ENCODE measurements around the gene CCDC85B. TPM values are rescaled to one million over a fixed set of nuclear protein-coding genes. Genes with fewer than 3 reads are reported as not detected.
A peak's percentile ranks its signal among the peaks of the same experiment; 100 is the strongest.

Gene CCDC85B
- total and polyA plus RNA-seq, 2 donors, result 6.9 to 84.1 TPM

DNA sequence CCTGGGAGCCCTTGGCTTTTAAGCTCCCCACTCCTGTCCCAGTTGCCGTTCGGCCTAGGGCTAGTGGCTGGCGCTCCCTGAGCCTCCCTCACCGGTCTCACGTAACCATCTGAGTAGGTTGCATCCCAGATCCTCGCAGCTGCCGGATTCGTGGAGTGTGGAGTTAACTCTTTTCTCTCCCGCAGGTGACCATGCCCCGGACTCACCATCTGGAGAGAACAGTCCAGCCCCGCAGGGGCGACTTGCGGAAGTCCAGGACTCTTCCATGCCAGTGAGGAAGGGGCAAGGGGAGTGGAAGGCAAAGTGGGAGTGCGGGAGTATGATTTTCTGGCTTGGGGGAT is 29.3 kb upstream of the CCDC85B start:
- Histone ChIP-seq H3K27ac (ENCODE audit: low read depth) (peak overlapping the region; percentile 95), H3K4me3 (ENCODE audit: low read depth, low read length) (peak overlapping the region; percentile 72), H3K4me1 (ENCODE audit: insufficient read depth) (no peaks in the 10 kb centered on the region), H3K36me3 (ENCODE audit: insufficient read depth) (no peaks in the 10 kb centered on the region)
- 7% methylated on average over 14 of the region's 14 CpGs for WGBS
- DNase-seq (ENCODE audit: extremely low spot score), result no peak

GRCh38 chr11:65861533-65862183 is 28.8 kb upstream of the CCDC85B start:
- Histone ChIP-seq H3K36me3 (ENCODE audit: insufficient read depth) (no peaks in the 10 kb centered on the region), H3K4me1 (ENCODE audit: insufficient read depth) (no peaks in the 10 kb centered on the region), H3K4me3 (ENCODE audit: low read depth, low read length) (no peak overlapping the region), H3K27ac (ENCODE audit: low read depth) (no peak overlapping the region)
- WGBS, result 86% methylated on average over 13 of the region's 13 CpGs
- no peak for DNase-seq (ENCODE audit: extremely low spot score)

- no peak for DNase-seq (ENCODE audit: extremely low spot score)
- Histone ChIP-seq H3K4me1 (ENCODE audit: insufficient read depth) (no peaks in the 10 kb centered on the region), H3K27ac (ENCODE audit: low read depth) (no peak overlapping the region), H3K36me3 (ENCODE audit: insufficient read depth) (no peaks in the 10 kb centered on the region), H3K4me3 (ENCODE audit: low read depth, low read length) (no peak overlapping the region)
- WGBS, result 87% methylated on average over 5 of the region's 5 CpGs
Measured at GRCh38 chr11:65862191-65862735, 28.2 kb upstream of the CCDC85B start.

DNA sequence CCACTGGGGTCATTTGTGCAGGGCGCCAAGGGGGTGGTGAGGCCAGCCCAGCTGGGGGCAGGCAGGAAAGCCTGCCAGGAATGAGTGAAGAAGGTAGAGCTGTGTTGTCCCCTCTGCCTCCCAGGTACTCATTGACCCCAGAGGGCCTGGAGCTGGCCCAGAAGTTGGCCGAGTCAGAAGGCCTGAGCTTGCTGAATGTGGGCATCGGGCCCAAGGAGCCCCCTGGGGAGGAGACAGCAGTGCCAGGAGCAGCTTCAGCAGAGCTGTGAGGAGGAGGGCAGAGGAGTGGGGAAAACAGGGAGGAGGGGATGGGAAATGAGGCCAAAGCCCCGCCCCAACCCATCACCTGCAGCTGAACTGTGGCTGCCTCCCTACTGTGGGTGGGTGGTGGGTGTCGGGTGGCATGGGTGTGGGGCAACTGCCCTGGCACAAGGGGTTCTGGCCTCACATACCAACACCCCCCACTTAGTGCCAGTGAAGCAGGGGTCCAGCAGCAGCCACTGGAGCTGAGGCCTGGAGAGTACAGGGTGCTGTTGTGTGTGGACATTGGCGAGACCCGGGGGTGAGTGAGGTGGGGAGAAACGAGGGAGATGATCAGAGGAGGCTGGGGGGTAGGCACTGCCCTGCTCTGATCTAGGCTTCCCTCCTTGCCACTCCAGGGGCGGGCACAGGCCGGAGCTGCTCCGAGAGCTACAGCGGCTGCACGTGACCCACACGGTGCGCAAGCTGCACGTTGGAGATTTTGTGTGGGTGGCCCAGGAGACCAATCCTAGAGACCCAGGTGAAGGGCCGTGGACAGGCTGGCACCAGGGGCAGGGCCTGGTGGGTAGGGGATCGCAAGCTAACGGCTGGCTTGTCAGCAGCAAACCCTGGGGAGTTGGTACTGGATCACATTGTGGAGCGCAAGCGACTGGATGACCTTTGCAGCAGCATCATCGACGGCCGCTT is 27.3 kb upstream of the CCDC85B start:
- no peaks in the 10 kb centered on the region for H3K4me1 ChIP-seq (ENCODE audit: insufficient read depth)
- H3K36me3 ChIP-seq (ENCODE audit: insufficient read depth), result no peaks in the 10 kb centered on the region
- WGBS, result 87% methylated on average over 24 of the region's 24 CpGs
- DNase-seq (ENCODE audit: extremely low spot score), result no peak
- no peak overlapping the region for H3K4me3 ChIP-seq (ENCODE audit: low read depth, low read length)
- no peak overlapping the region for H3K27ac ChIP-seq (ENCODE audit: low read depth)

GRCh38 chr11:65863889-65864705 is 26.4 kb upstream of the CCDC85B start:
- no peak overlapping the region for H3K4me3 ChIP-seq (ENCODE audit: low read depth, low read length)
- H3K27ac ChIP-seq (ENCODE audit: low read depth), result no peak overlapping the region
- no peaks in the 10 kb centered on the region for H3K4me1 ChIP-seq (ENCODE audit: insufficient read depth)
- no peak for DNase-seq (ENCODE audit: extremely low spot score)
- H3K36me3 ChIP-seq (ENCODE audit: insufficient read depth), result no peaks in the 10 kb centered on the region
- 82% methylated on average over 12 of the region's 12 CpGs for WGBS

DNA sequence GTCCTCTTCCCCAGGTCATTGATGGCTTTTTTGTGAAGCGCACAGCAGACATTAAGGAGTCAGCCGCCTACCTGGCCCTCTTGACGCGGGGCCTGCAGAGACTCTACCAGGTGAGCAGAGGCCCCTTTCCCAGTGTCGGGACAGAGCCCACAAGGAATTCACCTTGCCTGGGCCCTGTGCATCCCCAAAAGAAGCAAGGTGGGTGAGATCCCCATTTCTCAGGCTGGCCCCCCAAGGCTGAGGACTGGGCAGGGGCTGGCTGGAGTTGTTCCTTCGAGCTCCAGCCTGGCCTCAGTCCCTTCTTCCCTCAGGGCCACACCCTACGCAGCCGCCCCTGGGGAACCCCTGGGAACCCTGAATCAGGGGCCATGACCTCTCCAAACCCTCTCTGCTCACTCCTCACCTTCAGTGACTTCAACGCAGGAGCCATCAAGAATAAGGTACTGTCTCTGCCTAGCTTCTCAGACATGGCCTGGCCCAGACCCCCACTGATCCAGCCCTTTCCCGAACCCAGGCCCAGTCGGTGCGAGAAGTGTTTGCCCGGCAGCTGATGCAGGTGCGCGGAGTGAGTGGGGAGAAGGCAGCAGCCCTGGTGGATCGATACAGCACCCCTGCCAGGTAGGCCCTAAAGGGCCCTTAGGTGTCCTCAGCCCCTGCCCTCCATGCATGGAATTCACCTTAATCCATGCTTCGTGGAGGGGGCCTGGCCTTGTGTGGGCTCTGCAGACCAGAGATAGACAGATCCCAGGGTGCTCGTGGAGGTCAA is 25.6 kb upstream of the CCDC85B start:
- Histone ChIP-seq H3K4me1 (ENCODE audit: insufficient read depth) (no peaks in the 10 kb centered on the region), H3K27ac (ENCODE audit: low read depth) (no peak overlapping the region), H3K4me3 (ENCODE audit: low read depth, low read length) (no peak overlapping the region), H3K36me3 (ENCODE audit: insufficient read depth) (no peaks in the 10 kb centered on the region)
- no peak for DNase-seq (ENCODE audit: extremely low spot score)
- 82% methylated on average over 18 of the region's 18 CpGs for WGBS

DNA sequence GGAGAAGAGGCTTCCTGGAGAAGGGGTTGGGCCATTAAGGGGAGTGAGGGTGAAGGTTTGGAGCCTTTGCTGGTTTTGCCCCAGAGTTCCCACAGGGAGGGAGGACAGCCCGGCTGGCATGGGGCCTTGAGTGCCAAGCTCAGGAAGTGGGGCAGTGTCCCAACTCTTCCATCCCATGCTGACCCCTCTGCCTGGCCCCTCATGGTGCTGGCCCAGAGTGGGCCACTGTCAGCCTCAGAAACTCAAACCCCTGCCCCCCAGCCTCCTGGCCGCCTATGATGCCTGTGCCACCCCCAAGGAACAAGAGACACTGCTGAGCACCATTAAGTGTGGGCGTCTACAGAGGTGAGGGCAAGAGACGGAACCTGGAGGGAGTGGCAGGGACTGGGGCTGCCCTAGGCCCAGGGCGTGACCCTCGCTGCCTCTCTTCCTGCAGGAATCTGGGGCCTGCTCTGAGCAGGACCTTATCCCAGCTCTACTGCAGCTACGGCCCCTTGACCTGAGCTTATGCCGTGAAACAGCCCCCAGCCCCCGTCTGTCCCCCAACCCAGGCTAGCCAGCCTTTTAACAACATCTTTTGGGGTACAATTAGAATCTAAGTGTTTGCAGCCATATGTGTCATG is 24.8 kb upstream of the CCDC85B start:
- no peak for DNase-seq (ENCODE audit: extremely low spot score)
- H3K27ac ChIP-seq (ENCODE audit: low read depth), result no peak overlapping the region
- 78% methylated on average over 9 of the region's 9 CpGs for WGBS
- no peaks in the 10 kb centered on the region for H3K36me3 ChIP-seq (ENCODE audit: insufficient read depth)
- H3K4me3 ChIP-seq (ENCODE audit: low read depth, low read length), result no peak overlapping the region
- H3K4me1 ChIP-seq (ENCODE audit: insufficient read depth), result no peaks in the 10 kb centered on the region

DNA sequence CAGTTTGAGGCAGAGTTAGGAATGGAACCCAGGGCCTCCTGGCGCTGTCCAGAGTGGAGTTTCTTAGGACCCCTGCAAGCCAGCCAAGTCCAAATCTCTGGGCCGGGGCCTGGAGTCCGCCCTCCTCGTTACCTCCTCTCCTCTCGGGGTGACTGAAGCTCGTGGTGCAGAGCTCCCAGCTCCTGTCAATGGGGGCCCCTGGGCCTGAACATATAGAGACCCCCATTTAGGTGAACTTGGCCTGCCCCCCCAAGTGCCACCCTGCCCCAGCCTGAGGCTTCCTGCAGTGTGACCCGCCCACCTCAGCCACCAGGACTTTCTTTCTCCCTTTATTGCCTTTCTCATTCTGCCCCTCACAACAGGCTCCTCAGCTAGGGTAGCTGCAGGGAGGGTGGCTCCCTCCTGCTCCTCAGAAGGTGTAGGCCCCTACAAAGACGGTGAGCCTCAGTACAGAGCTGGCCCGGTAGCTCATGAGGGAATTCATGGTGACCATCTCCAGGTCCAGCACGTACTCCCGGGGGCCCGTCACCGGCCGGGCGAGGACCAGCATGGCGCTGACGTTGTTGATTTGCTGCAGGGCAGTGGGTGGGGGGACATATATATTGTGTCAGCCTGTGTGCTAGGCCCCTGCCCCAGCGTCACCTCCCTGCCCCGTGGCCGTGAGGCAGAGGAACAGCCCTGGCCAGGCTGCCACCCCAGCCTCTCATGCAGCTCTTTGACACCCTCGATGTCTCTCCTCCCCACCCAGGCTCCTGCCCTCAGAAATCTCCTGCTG is 23.8 kb upstream of the CCDC85B start:
- Histone ChIP-seq H3K27ac (ENCODE audit: low read depth) (no peak overlapping the region), H3K36me3 (ENCODE audit: insufficient read depth) (no peaks in the 10 kb centered on the region), H3K4me1 (ENCODE audit: insufficient read depth) (peaks cover 2% of the 10 kb centered on the region)

GRCh38 chr11:65867284-65868071 is 23.0 kb upstream of the CCDC85B start:
- H3K27ac ChIP-seq (ENCODE audit: low read depth), result no peak overlapping the region
- no peaks in the 10 kb centered on the region for H3K36me3 ChIP-seq (ENCODE audit: insufficient read depth)
- no peak for DNase-seq (ENCODE audit: extremely low spot score)
- no peak overlapping the region for H3K4me3 ChIP-seq (ENCODE audit: low read depth, low read length)
- WGBS, result 53% methylated on average over 29 of the region's 29 CpGs
- peaks cover 3% of the 10 kb centered on the region for H3K4me1 ChIP-seq (ENCODE audit: insufficient read depth)

More for the DNA sequence above, 23.8 kb upstream of the CCDC85B start:
- no peak overlapping the region for H3K4me3 ChIP-seq (ENCODE audit: low read depth, low read length)
- 78% methylated on average over 21 of the region's 21 CpGs for whole genome bisulfite sequencing
- DNase-seq (ENCODE audit: extremely low spot score), result no peak

DNA sequence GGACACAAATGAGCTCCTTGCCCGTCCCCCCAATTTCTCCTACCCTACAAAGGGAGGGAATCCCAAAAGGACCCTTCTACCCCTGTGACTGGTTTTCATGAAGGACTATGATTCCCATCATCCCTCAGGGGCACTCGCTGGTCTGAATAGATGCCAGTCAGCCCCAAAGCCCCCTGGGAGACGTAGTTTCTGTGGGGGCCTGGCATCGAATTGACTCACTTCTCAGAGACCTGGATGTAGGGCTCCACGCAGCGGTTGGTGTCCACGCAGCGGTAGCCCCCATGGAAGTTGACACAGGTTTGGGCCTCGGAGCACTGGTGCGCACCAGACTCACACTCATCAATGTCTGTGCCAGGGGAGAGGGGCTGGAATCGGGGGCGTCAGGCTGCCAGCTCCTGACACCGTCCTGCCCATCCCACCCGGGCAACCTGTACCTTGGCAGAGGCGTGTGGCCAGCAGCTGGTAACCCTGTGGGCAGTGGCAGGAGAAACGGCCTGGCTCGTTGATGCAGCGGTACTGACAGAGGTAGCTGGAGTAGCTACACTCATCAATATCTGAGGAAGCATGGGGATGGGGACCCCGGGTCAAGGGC is 22.3 kb upstream of the CCDC85B start:
- H3K4me1 ChIP-seq (ENCODE audit: insufficient read depth), result peaks cover 4% of the 10 kb centered on the region
- WGBS, result 82% methylated on average over 19 of the region's 19 CpGs
- H3K4me3 ChIP-seq (ENCODE audit: low read depth, low read length), result no peak overlapping the region
- DNase-seq (ENCODE audit: extremely low spot score), result no peak
- no peaks in the 10 kb centered on the region for H3K36me3 ChIP-seq (ENCODE audit: insufficient read depth)
- H3K27ac ChIP-seq (ENCODE audit: low read depth), result no peak overlapping the region

DNA sequence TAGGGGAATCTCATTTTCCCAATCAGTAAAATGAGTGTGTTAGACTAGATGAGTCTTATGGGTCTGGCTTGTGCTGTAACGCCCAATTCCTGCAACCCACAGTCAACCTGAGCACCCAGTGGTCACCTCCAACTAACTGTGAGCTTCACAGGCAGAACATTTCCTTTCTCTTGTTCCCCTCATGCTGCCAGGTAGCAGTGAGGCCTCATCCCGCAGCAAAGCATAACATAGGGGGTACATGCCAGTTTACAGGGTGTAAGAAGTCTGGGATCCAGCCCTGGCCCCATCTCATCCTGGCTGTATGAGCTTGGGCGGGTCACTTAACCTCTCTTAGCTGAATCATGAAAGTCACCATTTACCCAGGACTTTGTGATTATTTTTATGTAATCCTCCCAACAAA is 21.6 kb upstream of the CCDC85B start:
- Histone ChIP-seq H3K36me3 (ENCODE audit: insufficient read depth) (no peaks in the 10 kb centered on the region), H3K27ac (ENCODE audit: low read depth) (no peak overlapping the region), H3K4me3 (ENCODE audit: low read depth, low read length) (no peak overlapping the region), H3K4me1 (ENCODE audit: insufficient read depth) (peaks cover 4% of the 10 kb centered on the region)
- DNase-seq (ENCODE audit: extremely low spot score), result no peak
- 96% methylated on average over 3 of the region's 3 CpGs for WGBS
